RWPE1 (cell line): Measurements from ENCODE around the gene RPS6KC1.

Experiments
- CTCF ChIA-PET: fragments of 350-600 bp; sonication (Branson Sonifier 250); formaldehyde crosslinking; extraction: SDS; loops from one replicate; lab custom pipeline; 2021; lab: Yijun Ruan, JAX
- POLR2A ChIA-PET: fragments of 400-600 bp; formaldehyde crosslinking; extraction: SDS; loops from one replicate; lab custom pipeline; 2020; ENCODE audit warnings: antibody characterized with exemption; ENCODE audit not compliant: low non-redundant PET; lab: Yijun Ruan, JAX
- DNase-seq: peaks from one replicate; pipeline ENCODE4 v3.0.0; 2012; ENCODE audit warnings: low spot score
- H3K27ac ChIP-seq: fragments of 450-650 bp; 2 replicates; pipeline ENCODE4 v1.5.1; 2017
- TF ChIP-seq, protein P1 (sequence below): fragments of 450-650 bp; conservative IDR thresholded peaks from 2 replicates; pipeline ENCODE4 v1.5.1; 2017; ENCODE audit warnings: low read depth, mild to moderate bottlenecking

Gene RPS6KC1

GRCh38 chr1:213320191-213320870 lies 269.3 kb downstream of the RPS6KC1 start:
- ChIA-PET CTCF (no interaction called here), POLR2A (no interaction called here)
- TF ChIP-seq, protein P1, sequence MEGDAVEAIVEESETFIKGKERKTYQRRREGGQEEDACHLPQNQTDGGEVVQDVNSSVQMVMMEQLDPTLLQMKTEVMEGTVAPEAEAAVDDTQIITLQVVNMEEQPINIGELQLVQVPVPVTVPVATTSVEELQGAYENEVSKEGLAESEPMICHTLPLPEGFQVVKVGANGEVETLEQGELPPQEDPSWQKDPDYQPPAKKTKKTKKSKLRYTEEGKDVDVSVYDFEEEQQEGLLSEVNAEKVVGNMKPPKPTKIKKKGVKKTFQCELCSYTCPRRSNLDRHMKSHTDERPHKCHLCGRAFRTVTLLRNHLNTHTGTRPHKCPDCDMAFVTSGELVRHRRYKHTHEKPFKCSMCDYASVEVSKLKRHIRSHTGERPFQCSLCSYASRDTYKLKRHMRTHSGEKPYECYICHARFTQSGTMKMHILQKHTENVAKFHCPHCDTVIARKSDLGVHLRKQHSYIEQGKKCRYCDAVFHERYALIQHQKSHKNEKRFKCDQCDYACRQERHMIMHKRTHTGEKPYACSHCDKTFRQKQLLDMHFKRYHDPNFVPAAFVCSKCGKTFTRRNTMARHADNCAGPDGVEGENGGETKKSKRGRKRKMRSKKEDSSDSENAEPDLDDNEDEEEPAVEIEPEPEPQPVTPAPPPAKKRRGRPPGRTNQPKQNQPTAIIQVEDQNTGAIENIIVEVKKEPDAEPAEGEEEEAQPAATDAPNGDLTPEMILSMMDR, result no peak
- no peak for DNase-seq
- no peak overlapping the region for H3K27ac ChIP-seq
